B cell (primary cell): ENCODE data around the gene LITAF.

Experiments used
- EZH2 ChIP-seq: IDR thresholded peaks from 2 replicates; pipeline ENCODE4 v1.6.1; 2012; ENCODE audit warnings: borderline replicate concordance, low read depth, mild to moderate bottlenecking, moderate library complexity, low read length; ENCODE audit not compliant: insufficient read depth, poor library complexity, severe bottlenecking
- TF ChIP-seq, protein P1 (sequence below): fragments of 200-600 bp; IDR thresholded peaks from one replicate; pipeline ENCODE4 v1.8.0; 2022; ENCODE audit warnings: antibody characterized with exemption, mild to moderate bottlenecking

- TF ChIP-seq, protein P1, sequence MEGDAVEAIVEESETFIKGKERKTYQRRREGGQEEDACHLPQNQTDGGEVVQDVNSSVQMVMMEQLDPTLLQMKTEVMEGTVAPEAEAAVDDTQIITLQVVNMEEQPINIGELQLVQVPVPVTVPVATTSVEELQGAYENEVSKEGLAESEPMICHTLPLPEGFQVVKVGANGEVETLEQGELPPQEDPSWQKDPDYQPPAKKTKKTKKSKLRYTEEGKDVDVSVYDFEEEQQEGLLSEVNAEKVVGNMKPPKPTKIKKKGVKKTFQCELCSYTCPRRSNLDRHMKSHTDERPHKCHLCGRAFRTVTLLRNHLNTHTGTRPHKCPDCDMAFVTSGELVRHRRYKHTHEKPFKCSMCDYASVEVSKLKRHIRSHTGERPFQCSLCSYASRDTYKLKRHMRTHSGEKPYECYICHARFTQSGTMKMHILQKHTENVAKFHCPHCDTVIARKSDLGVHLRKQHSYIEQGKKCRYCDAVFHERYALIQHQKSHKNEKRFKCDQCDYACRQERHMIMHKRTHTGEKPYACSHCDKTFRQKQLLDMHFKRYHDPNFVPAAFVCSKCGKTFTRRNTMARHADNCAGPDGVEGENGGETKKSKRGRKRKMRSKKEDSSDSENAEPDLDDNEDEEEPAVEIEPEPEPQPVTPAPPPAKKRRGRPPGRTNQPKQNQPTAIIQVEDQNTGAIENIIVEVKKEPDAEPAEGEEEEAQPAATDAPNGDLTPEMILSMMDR: no peak
- no peak for TF ChIP-seq EZH2
Observed at GRCh38 chr16:11546608-11547061, 40.1 kb downstream of the LITAF start.
